Adrenal gland (tissue), 5 donors: ENCODE results near the gene ANKS6.

Experiments used
- POLR2A ChIP-seq, 2 donors: fragments of 450-650 bp; IDR thresholded peaks; one replicate each; pipeline ENCODE4 v1.6.1; 2017; ENCODE audit warnings: antibody characterized with exemption in 2 of 2, mild to moderate bottlenecking in 2 of 2, moderate library complexity in 1 of 2
- TF ChIP-seq, protein P1 (sequence below), 6 experiments: fragments of 450-650 bp in 4 of 6; fragments of 200-600 bp in 2 of 6; sonication (generic) in 1 of 6; IDR thresholded peaks; 1 replicate in 5 of 6; 2 replicates in 1 of 6; pipeline versions ENCODE4 v1.5.1 to v1.8.0; 2016 to 2021; ENCODE audit warnings: antibody characterized with exemption in 6 of 6, mild to moderate bottlenecking in 2 of 6, moderate library complexity in 1 of 6
- donor health status: DM: no; HTN: no; CAD: no.

DNA sequence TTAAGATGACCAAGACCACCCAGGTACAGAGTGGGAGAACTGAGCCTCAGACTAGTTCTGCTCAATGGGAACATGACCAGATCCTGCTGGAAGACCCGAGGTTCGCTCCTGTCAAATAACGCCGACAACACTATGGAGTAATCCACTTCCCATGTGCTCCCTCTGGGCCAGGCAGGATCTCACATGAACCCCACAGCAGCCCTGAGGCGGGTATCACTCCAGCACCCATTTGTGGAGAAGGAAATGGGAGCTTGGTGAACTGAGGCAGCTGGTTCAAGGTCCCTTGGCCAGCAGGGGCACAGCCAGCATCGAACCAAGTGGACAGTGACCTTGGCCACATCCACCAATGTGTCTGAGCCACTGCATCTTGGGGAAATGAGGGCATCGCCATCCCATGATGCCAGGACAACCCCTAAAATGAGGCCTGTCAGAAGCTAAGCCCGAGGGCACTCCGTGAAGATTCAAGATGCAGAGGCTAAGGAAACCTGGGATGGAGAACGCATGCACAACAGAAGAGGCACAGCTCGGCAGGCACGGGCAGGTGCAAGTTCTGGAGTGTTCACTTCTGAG lies 8.5 kb downstream of the ANKS6 start:
- TF ChIP-seq, protein P1, sequence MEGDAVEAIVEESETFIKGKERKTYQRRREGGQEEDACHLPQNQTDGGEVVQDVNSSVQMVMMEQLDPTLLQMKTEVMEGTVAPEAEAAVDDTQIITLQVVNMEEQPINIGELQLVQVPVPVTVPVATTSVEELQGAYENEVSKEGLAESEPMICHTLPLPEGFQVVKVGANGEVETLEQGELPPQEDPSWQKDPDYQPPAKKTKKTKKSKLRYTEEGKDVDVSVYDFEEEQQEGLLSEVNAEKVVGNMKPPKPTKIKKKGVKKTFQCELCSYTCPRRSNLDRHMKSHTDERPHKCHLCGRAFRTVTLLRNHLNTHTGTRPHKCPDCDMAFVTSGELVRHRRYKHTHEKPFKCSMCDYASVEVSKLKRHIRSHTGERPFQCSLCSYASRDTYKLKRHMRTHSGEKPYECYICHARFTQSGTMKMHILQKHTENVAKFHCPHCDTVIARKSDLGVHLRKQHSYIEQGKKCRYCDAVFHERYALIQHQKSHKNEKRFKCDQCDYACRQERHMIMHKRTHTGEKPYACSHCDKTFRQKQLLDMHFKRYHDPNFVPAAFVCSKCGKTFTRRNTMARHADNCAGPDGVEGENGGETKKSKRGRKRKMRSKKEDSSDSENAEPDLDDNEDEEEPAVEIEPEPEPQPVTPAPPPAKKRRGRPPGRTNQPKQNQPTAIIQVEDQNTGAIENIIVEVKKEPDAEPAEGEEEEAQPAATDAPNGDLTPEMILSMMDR (IDR thresholded peaks at IDR 0.05), result no peak
- TF ChIP-seq POLR2A (IDR thresholded peaks at IDR 0.05), result no peak
